ENCODE results near the gene FCGR1A.
"Not testable (repeated sequence)": the region's sequence is repeated elsewhere in the genome, so short reads cannot be mapped to it uniquely, and the experiment has no call there.

- not testable (repeated sequence) for TF ChIP-seq CTCF (IDR thresholded peaks at IDR 0.05; ENCODE audit: low read length); EZH2 (IDR thresholded peaks at IDR 0.05; ENCODE audit: borderline replicate concordance, low read length)
Observed at GRCh38 chr1:149811890-149812829, 29.7 kb downstream of the FCGR1A start.
